Stimulated activated CD8-positive, alpha-beta memory T cell treated with anti-CD3 and anti-CD28 coated beads, Interleukin-12 subunit alpha, Interleukin-12 subunit beta, amount 100 ng/mL, for 1 hour (primary cell): ENCODE data around the gene LSAMP.

ENCODE experiments used
- DNase-seq: peaks from one replicate; pipeline ENCODE4 v3.0.0-alpha.2; 2020; ENCODE audit warnings: low read depth

LSAMP gene

GRCh38 chr3:115958526-115958925 lies 486.8 kb downstream of the LSAMP start:
- DNase-seq, result no peak

- no peak for DNase-seq
These were observed 498.0 kb downstream of the LSAMP start for GRCh38 chr3:115947325-115947724.

DNA sequence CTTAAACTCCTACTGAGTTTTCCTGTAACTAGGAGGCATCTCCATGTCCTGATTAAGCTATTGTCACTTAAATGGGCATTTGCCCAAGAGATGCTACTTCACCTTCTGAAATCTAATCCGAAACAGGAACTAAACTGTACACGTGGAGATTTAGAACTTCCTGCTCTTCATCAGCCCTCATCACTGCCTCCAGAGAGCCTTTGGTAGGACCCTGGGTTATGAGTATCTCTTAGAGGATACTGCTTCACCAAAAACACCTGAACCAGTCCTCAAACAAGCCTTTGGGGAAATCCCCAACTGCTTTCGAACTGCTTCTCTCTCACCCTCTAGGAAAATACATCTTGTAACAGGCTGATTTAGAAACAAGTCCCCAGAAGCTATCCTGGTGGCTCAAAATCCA lies 501.7 kb downstream of the LSAMP start:
- no peak for DNase-seq

DNA sequence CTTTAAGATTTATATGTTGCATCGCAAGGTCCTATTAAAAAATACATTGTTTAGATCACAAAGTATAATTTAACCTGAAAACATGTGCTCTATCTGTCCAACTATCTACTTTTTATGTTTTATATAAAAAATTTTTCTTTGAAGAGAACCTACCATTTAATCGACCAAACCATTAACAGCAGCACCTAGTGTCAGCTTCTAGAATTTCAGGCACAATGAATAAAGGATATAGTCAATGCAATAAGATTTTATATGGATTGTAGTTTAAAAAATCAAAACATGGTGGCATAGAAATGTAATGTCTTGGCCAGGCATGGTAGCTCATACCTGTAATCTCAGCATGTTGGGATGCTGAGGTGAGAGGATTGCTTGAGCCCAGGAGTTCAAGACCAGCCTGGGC lies 508.2 kb downstream of the LSAMP start:
- no peak for DNase-seq

DNA sequence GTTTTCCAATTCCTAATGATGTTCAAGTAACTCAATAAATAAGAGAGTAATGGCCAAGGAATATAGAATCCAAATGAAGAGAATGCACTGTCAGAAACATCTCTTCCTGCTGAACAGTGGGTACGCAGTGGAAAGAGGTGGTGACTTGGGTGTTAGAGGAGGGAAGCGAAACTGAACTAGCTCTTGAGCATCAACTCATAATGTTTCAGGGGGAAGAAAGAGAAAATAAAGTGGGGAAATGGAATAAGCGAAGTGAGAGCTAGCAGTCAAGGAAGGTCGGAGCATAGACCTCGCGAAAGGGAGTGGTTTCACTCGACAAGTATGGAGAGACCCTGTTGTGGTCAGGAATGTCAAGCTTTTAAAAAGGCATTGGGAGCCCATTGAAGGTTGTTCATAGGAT lies 512.5 kb downstream of the LSAMP start:
- no peak for DNase-seq

GRCh38 chr3:115931581-115931980 lies 513.7 kb downstream of the LSAMP start:
- DNase-seq, result no peak

DNA sequence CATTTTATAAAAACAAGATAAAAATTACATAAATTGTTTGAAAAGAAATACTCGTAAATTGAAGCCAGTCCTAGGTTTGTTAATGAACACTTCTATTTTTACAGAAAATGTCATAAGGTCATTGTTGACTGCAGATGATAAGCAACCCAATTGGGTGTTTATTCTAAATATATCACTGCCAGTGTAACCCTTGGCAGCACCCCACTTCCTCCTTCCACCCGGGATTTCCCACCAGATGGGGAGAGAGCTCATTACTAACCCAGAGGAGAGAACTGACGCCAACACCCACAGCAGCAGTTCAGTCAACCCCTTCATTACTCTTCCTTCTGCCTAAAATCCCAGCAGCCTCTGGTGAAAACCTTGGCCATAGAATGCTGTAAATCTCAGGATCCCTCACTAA lies 514.4 kb downstream of the LSAMP start:
- DNase-seq, result no peak

DNA sequence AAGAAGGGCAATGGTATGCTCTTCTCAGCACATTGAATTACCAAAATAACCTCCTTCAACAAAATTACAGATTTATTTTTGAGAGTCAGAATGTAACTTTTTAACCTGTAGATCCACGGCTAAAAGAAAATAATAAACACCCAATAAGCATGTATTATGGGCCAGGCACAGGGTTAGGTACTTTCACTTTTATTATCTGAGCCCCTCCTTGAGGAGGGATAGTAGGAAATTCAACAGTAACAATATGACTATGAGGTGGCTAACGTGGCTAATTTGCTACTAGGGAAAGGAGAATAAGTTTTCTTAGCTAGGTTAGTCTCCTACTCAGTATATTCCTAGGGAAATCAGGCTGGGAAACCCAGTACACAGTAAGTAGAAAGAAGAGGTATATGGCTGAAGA lies 515.1 kb downstream of the LSAMP start:
- no peak for DNase-seq

DNA sequence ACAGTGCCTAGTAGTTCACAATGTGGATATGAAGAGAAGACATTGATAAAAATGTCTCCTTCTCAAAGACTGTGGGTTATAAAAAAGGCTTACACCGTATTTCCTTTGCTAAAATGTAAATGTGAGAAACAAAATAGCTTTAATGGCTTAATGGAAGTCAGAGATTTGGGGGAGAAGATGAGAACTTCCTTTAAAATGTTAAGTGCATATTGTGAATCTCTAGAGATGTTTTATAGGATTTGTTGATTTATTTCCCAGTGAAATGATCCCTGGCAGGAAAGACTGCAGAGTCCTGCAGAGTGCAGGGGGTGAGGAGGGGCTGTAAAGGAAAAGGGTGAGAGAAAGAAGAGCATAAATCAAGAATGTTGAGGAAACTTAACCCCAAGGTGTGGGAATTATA lies 516.9 kb downstream of the LSAMP start:
- DNase-seq, result no peak

GRCh38 chr3:115927197-115927596 lies 518.1 kb downstream of the LSAMP start:
- no peak for DNase-seq

- DNase-seq, result no peak
These were observed 522.5 kb downstream of the LSAMP start for GRCh38 chr3:115922681-115923347.

GRCh38 chr3:115921711-115922110 lies 523.6 kb downstream of the LSAMP start:
- DNase-seq, result no peak

DNA sequence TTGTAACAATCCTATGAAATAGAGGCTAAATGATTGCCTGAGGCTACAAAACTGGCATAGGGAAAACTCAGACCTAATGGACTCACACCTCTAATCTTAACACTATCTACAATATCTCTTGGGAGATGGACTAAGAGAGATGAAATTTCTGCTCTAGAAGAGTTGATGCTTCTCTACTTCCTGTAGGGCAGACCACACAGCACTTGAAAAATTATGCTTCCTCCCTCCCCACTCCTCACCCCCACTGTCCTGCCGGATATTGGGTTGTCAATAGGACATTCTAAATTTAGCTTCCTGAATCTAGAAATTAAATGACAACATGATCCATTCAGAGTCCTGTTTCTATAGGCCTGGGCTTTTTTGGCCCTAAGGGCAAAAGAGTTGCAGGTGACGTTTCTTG lies 526.4 kb downstream of the LSAMP start:
- DNase-seq, result no peak

DNA sequence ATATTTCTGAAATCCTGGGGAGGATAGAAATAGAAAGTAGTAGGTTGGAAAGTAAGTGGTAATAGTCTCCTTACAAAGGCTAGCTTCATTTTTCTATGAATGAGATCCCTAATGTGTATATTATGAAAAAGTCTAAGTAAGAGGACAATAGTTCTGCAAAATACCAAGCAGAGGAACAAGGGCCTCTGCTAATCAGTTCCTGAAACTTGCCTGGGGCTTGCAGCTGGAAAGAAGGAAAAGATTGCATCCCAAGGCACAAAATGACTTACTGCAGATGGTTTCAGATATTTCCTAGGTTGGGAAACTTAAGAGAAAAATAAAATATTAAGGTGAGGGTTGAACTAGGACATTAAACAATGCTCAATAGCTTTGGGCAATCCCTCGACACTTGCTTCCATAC lies 528.4 kb downstream of the LSAMP start:
- DNase-seq, result no peak

DNA sequence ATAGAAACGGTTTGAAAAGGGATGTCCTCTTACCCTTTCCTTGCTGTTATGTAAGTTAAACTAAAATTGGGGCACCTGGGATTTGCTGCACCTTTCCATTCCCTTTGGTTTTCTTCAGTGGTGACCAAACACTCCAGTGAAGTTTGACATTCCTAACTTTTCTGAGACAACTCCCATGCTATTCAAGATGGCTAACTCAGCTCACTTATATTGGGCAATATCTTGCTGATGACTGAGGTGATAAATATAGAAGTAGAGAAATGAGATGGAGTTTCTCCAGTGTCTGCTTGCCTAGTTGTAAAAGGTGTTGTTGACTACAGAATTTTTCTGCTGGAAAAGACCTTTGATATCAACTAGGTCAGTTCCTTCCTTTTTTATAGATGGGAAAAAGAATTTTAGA lies 530.2 kb downstream of the LSAMP start:
- no peak for DNase-seq

- DNase-seq, result no peak
These were observed 532.1 kb downstream of the LSAMP start for GRCh38 chr3:115913069-115913686.

DNA sequence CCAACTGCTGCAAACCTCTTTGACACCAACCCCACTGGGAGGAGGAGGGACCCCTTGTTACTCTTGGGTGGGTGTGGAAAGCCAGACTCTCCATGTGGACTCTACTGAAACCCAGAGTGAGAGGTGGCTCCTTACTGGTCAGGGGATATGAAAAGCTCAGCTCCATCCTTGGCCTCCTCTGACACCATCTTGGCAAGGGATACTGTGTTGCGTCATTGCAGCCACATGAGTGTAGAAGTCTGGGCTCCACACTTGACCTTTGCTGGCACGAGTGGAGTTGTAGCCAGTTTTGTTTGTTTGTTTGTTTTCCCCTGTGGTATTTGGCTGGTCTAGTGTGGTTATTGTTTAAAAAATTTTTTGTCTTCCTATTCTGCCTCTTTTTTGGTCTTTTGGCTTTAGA lies 532.9 kb downstream of the LSAMP start:
- DNase-seq, result no peak

GRCh38 chr3:115905871-115906270 lies 539.4 kb downstream of the LSAMP start:
- no peak for DNase-seq

DNA sequence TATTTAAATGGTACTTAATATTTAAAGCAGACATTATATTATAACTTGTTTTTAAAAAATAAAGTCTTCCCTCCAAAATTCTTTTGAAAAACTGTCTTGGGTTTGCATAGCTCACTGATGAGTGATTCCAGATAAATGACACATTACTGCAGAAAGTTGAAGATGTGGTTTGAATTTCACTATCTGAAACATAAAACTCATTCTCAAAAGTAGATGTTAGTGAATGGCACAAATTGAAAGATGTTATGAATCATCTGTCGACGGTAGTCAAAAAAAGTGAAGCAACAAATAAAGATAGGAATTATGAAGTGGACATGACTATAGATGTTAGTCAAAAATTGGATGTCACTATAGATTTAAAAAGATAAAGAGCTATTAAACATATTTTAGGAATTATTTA lies 541.4 kb downstream of the LSAMP start:
- DNase-seq, result no peak

DNA sequence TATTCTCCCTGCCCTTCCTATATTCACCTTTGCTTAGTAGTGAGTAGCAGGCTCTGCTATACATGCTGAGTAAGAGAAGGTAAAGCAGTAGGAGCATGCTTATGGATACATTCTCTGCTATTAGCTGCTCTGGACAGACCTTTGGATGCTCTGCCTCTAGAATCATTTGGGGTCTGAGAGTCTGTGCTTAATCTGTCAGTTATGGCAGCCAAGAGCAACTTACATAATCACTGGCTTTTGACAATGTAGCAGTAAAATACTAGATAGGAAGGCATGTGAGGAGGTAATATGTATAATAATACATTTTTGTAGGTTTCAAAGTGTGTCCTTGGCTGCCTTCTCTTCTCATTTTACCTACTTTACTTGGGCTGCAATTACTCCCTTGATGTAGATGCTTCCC lies 544.3 kb downstream of the LSAMP start:
- no peak for DNase-seq

- DNase-seq, result no peak
These were observed 545.8 kb downstream of the LSAMP start for GRCh38 chr3:115899535-115899934.

GRCh38 chr3:115898656-115899410 lies 546.5 kb downstream of the LSAMP start:
- DNase-seq, result no peak

DNA sequence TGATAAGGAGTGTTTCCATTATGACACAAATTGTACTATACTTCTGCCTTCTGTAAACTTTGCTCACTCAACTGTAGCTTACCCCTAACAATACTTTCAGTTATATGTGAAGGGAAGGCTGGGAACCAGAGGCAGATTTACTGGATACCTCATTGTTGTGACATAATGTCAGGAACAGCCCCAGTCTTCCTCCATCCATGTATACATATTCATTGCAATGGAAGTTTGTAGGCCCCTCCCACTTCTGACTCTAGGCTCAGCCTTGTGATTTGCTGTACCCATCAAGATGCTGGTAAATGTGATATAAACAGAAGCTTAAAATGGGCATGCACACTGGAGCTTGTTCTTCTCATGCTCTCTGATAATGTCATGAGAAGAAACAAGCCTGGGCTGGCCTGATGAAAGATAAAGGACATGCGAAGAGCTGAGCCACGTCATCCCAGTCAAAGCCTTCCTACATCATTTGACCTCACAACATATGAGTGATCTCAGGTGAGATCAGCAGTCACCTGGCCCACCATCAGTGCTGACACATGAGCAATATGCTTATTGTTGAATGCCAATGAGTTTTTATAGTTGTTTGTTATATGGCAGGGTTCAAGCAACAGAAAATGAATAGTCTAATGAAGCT lies 554.2 kb downstream of the LSAMP start:
- DNase-seq, result no peak
